Measurements from ENCODE around the gene GJB5. TPM values are rescaled to one million over a fixed set of nuclear protein-coding genes. Genes with fewer than 3 reads are reported as not detected.

GJB5 gene
- total and polyA plus RNA-seq, 10 of the 15 experiments (the other 5 are each of a cell fraction or from before 2014, with no cell fraction given) = not detected

DNA sequence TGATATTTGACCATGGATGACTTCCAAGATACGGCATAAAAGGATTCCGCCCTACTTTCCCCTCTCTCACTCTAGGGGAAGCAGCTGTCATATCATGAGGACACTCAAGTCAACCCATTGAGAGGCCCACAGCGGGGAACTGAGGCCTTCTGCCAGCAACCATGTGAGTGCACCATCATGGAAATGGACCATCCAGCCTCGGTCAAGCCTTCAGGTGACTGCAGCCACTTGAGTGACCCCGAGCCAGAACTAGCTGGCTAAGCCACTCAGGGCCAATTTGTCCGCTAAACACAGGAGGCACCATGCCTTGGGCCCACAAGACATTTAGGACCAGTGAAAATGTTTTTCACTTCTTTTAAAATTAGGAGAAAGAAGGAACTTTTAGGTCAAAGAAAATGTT lies 11.1 kb upstream of the GJB5 start:
- no peak overlapping the region for H3K4me2 ChIP-seq (ENCODE audit: control insufficient read depth, insufficient read depth)
- H3K27ac ChIP-seq (ENCODE audit: control insufficient read depth, insufficient read depth) = no peak overlapping the region
- DNase-seq (ENCODE audit: low read depth, low spot score) (no peak), ATAC-seq (no peak), FAIRE-seq (no peak)
- H3K9me3 ChIP-seq (replicated peaks; ENCODE audit: control insufficient read depth, insufficient read depth, low read length) = no peaks in the 10 kb centered on the region
- no peaks in the 10 kb centered on the region; a peak in 1 of 4 replicates for H3K27me3 ChIP-seq (replicated peaks in 1 of 2; ENCODE audit: control insufficient read depth in 2 of 2, insufficient read depth in 2 of 2, low read length in 1 of 2)
- H2AFZ ChIP-seq (ENCODE audit: control insufficient read depth, low read depth, low read length) = no peak overlapping the region
- ChIA-PET RAD21 (ENCODE audit: unreplicated experiment) (interaction anchor here (1.1 to 2.2 kb wide), 2 partner anchors 146 to 1111 kb away, joined by 3 to 18 read pairs; no protein-coding TSS in a partner anchor), POLR2A (no interaction called here), CTCF (interaction anchor here (1.0 to 3.9 kb wide), 12 partner anchors 9 to 1110 kb away, joined by 3 to 37 read pairs (median 7); no protein-coding TSS in a partner anchor), SMC1A (ENCODE audit: uncharacterized antibody, unreplicated experiment) (interaction anchor here (2.3 to 2.9 kb wide), 2 partner anchors 10 to 1111 kb away, joined by 11 to 12 read pairs; no protein-coding TSS in a partner anchor)
- H3K4me3 ChIP-seq = no peak overlapping the region
- no TSS peak for BruUV-seq (replicated peaks)
- H3K79me2 ChIP-seq (ENCODE audit: control insufficient read depth, insufficient read depth, low read length) = no peaks in the 10 kb centered on the region
- intact Hi-C loops (cut with micrococcal nuclease; ENCODE audit: unreplicated experiment) = loop anchor here (2.0 to 5.0 kb wide), 2 partner anchors 145 to 281 kb away; no protein-coding TSS in a partner anchor
- in situ Hi-C loops (cut with MboI) = loop anchor here (10.0 kb wide), 1 partner anchor 1109 kb away; no protein-coding TSS in a partner anchor
- H3K4me1 ChIP-seq (ENCODE audit: control insufficient read depth, insufficient read depth, low read length) = no peaks in the 10 kb centered on the region
- no peaks in the 10 kb centered on the region for H4K20me1 ChIP-seq (ENCODE audit: control insufficient read depth, insufficient read depth)
- no peaks in the 10 kb centered on the region for H3K36me3 ChIP-seq (ENCODE audit: control insufficient read depth in 2 of 2, insufficient read depth in 2 of 2, low read length in 1 of 2)
- TF ChIP-seq PBX3 (IDR thresholded peaks at IDR 0.05; ENCODE audit: insufficient replicate concordance, low read depth, low read length) (no peak), SP1 (IDR thresholded peaks at IDR 0.05; ENCODE audit: low read depth, low read length) (no peak), NBN (IDR thresholded peaks at IDR 0.05) (no peak), HDAC6 (IDR thresholded peaks at IDR 0.05; ENCODE audit: unreplicated experiment) (no peak)
- WGBS (ENCODE audit: insufficient coverage, insufficient replicate concordance, low lambda C conversion rate, missing lambda C conversion rate) = 33% methylated on average over 6 of the region's 6 CpGs
- H3K9ac ChIP-seq (ENCODE audit: control insufficient read depth, insufficient read depth, low read length) = no peak overlapping the region

DNA sequence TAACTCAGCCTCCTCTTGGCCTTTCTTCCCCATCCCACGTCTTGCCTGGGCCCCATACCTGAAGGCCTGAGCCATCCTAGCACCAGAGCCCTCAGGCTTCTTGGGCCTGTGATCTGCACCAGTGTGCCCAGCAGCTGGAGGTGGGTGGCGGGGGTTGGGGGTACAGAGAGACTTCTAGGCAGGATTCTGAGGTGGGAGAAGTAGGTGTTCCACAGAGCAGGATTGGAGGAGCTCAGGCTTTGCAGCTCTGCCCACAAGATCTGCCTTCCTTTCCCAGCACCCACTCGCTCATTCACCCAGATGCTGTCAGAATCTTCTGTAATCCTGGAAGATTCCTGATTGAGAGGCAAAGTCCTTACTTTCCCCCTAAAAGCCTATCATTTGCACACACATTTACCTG lies 10.0 kb upstream of the GJB5 start:
- Histone ChIP-seq H3K27ac (ENCODE audit: control insufficient read depth, insufficient read depth) (no peak overlapping the region), H3K36me3 (ENCODE audit: control insufficient read depth in 2 of 2, insufficient read depth in 2 of 2, low read length in 1 of 2) (no peaks in the 10 kb centered on the region), H3K4me3 (no peak overlapping the region), H4K20me1 (ENCODE audit: control insufficient read depth, insufficient read depth) (no peaks in the 10 kb centered on the region), H3K79me2 (ENCODE audit: control insufficient read depth, insufficient read depth, low read length) (no peaks in the 10 kb centered on the region), H3K4me2 (ENCODE audit: control insufficient read depth, insufficient read depth) (no peak overlapping the region), H3K27me3 (replicated peaks in 1 of 2; ENCODE audit: control insufficient read depth in 2 of 2, insufficient read depth in 2 of 2, low read length in 1 of 2) (no peaks in the 10 kb centered on the region; a peak in 1 of 4 replicates), H3K9ac (ENCODE audit: control insufficient read depth, insufficient read depth, low read length) (no peak overlapping the region), H2AFZ (ENCODE audit: control insufficient read depth, low read depth, low read length) (no peak overlapping the region), H3K9me3 (replicated peaks; ENCODE audit: control insufficient read depth, insufficient read depth, low read length) (no peaks in the 10 kb centered on the region), H3K4me1 (ENCODE audit: control insufficient read depth, insufficient read depth, low read length) (no peaks in the 10 kb centered on the region)
- intact Hi-C loops (cut with micrococcal nuclease; ENCODE audit: unreplicated experiment) = loop anchor here (5.0 kb wide), 1 partner anchor 283 kb away; no protein-coding TSS in a partner anchor
- no peak for FAIRE-seq
- no TSS peak for BruUV-seq (replicated peaks)
- CTCF ChIA-PET = interaction anchor here (1.1 to 3.9 kb wide), 5 partner anchors 8 to 1111 kb away, joined by 3 to 37 read pairs (median 13); no protein-coding TSS in a partner anchor
- RAD21 ChIA-PET (ENCODE audit: unreplicated experiment) = no interaction called here
- POLR2A ChIA-PET = no interaction called here
- ATAC-seq = no peak
- in situ Hi-C loops (cut with MboI) = loop anchor here (10.0 kb wide), 1 partner anchor 1110 kb away; no protein-coding TSS in a partner anchor
- no peak for DNase-seq (ENCODE audit: low read depth, low spot score)
- SMC1A ChIA-PET (ENCODE audit: uncharacterized antibody, unreplicated experiment) = interaction anchor here (2.9 kb wide), 1 partner anchor 9 kb away, joined by 11 read pairs; no protein-coding TSS in a partner anchor
- 0% methylated on average over 3 of the region's 3 CpGs for WGBS (ENCODE audit: insufficient coverage, insufficient replicate concordance, low lambda C conversion rate, missing lambda C conversion rate)
- TF ChIP-seq TBL1XR1 (IDR thresholded peaks at IDR 0.05; ENCODE audit: low read depth, low read length) (no peak), EZH2 (IDR thresholded peaks at IDR 0.05; ENCODE audit: borderline replicate concordance, control insufficient read depth, low read depth, low read length) (no peak), NKRF (conservative IDR thresholded peaks at IDR 0.05) (no peak), BMI1 (IDR thresholded peaks at IDR 0.05; ENCODE audit: borderline replicate concordance) (no peak), MTA2 (IDR thresholded peaks at IDR 0.05; ENCODE audit: low read depth) (no peak), KLF5 (IDR thresholded peaks at IDR 0.05; ENCODE audit: partially characterized antibody) (no peak), NFXL1 (IDR thresholded peaks at IDR 0.05; ENCODE audit: borderline replicate concordance) (no peak), STAT1 (conservative IDR thresholded peaks at IDR 0.05) (no peak), SRF (IDR thresholded peaks at IDR 0.05; ENCODE audit: low read depth in 2 of 2, low read length in 2 of 2) (no peak), MEF2A (IDR thresholded peaks at IDR 0.05; ENCODE audit: insufficient read depth, low read depth, low read length) (no peak), LARP7 (IDR thresholded peaks at IDR 0.05) (no peak), POLR2AphosphoS2 (IDR thresholded peaks at IDR 0.05; ENCODE audit: low read depth, low read length) (no peak)

All from GM12878 (cell line).